C4-2B (cell line): ENCODE measurements around the gene SLC11A2.

Experiments
- H3K27ac ChIP-seq: fragments of 450-650 bp; 2 replicates; pipeline ENCODE4 v1.5.1; 2017
- CTCF ChIP-seq: fragments of 450-650 bp; conservative IDR thresholded peaks from 2 replicates; pipeline ENCODE4 v1.5.1; 2017; ENCODE audit warnings: mild to moderate bottlenecking
- ZFX ChIP-seq: fragments of 450-650 bp; IDR thresholded peaks from 2 replicates; pipeline ENCODE4 v1.6.1; 2017

The SLC11A2 gene

DNA sequence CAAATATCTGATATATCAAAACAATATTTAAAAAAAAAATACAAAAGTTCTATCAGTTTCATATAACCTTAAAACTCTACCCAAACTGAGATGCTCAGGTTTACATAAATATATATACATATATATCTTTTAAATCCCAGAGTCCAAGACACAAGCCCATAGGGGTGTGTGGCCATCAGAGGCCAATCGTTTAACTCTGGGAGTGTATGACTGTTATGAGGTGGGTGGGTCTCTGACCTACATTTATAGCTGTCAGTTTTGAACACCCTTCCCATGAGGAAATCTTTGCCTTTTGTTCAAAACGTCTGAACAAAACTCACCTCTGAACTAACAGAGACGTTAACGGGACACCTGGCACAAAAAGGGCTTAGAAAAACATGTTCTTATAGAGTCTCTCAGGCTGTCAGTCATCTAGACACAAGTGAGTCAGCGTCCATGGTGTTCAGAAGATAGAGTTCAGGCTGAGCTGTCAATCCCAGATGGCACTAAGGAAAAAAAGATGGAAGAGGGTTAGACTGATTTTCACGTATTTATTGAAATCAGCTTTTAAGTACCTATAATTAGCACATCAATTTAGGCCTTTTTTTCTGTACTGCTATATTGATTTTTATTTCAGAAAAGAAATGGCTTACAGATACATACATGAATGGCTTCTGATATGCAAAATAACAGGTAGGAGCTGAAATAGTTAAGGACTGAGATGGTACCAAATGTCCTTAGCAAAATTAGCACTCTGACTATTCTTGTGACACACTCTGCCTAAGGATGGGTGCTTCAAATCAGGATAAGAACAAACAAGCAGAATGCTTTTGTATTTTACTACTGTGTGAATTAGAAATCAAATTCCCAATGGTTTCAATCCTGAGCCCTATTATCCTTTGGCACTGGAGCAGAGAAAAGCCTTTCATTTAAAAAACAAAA is 44.6 kb downstream of the SLC11A2 start:
- no peak overlapping the region for H3K27ac ChIP-seq

DNA sequence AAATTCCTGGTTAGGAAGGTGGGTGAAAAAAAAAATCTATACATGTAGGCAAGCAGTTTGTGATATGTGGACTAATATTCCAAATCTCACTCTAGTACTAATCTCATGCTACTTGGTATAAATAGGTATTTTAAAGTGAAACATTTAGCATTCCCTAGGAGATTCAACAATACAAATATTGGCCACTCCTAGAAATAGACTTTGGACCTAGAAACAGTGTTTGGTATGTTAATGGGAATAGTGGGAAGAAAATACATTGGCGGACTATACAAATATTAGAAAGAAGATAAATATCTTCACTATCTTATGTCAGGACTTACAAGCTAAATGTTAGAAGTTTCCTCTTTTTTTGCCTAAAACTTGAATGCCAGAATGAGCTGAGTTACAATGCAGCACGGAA is 45.6 kb downstream of the SLC11A2 start:
- TF ChIP-seq CTCF, result no peak
- no peak for TF ChIP-seq ZFX
- no peak overlapping the region for H3K27ac ChIP-seq

More for the DNA sequence above, 44.6 kb downstream of the SLC11A2 start:
- no peak for TF ChIP-seq CTCF
- no peak for TF ChIP-seq ZFX

- no peak overlapping the region for H3K27ac ChIP-seq
These were observed 46.7 kb downstream of the SLC11A2 start for GRCh38 chr12:50979369-50980052.

DNA sequence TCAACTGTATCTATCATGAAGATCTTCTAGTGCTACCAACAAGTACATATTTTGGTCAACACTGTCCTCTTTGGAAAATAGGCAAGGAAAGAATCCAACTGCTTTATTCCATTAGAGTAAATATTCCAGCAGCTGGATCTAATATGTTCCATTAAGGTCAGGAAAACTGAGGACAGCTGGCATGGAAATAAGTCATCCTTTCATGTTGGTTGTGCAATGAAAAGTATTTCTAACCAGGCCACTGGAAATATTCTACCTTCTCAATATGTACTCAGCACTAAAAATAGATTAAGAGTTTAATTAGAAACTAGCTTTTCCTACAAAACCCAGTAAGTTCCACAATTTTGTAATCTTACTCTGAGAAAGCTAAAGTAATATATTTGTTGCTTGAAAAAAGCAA is 54.2 kb downstream of the SLC11A2 start:
- TF ChIP-seq CTCF, result no peak
- TF ChIP-seq ZFX, result no peak
- no peak overlapping the region for H3K27ac ChIP-seq

More at GRCh38 chr12:50979369-50980052, 46.7 kb downstream of the SLC11A2 start:
- TF ChIP-seq ZFX, result no peak
- TF ChIP-seq CTCF, result no peak

- no peak for TF ChIP-seq CTCF
- TF ChIP-seq ZFX, result no peak
- H3K27ac ChIP-seq, result no peak overlapping the region
These were observed 61.8 kb downstream of the SLC11A2 start for GRCh38 chr12:50964432-50964831.

DNA sequence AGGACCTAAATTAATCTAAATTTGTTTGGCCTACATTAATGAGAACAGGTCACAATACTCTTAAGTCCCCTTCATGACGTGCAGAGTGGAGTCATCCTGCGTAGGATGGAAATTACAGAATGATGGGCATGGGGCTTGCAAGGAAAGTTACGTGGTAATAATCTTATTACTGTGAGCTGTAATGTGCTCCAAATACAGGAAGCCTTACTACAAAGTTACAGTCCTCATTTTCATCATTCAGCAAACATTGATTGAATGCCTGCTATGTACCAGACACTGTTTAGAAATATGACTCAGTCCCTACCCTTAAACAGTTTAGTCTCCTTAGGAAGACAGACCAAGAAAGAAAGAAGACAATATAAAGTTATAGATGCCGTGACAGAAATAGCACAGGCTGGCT is 64.5 kb downstream of the SLC11A2 start:
- H3K27ac ChIP-seq, result no peak overlapping the region
- TF ChIP-seq CTCF (no peak), ZFX (no peak)

DNA sequence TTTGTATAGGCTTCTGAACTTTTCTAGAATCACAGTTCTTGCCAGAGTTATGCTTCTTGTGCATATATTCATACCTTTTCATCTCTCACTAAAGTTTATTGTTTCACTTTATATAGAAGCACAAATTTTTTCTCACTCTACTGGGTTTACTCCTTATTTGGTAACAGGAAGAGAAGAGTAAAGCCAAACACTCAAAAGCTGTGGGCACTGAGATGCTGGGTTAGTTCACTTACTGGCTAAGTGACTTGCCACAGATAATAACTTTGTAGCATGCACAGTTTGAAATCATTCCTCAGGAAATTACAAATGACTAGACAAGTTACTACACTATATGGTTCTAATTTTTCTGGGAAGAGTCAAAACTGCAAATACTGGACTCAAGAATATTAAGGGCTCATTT is 66.1 kb downstream of the SLC11A2 start:
- H3K27ac ChIP-seq, result no peak overlapping the region
- TF ChIP-seq ZFX, result no peak
- TF ChIP-seq CTCF, result no peak
